Upper lobe of left lung (tissue), 6 donors: ENCODE results near the gene LMO7. TPM values are rescaled to one million over a fixed set of nuclear protein-coding genes. Genes with fewer than 3 reads are reported as not detected.

Experiments
- ATAC-seq, 2 donors: fragments of 200-7000 bp; cut with Tn5 transposase; one replicate each; pipeline ENCODE4 v1.9.1; 2022; ENCODE audit warnings: mild to moderate bottlenecking in 2 of 2, moderate library complexity in 2 of 2; ENCODE audit not compliant: low FRiP score in 2 of 2
- DNase-seq, 2 donors: peaks; one replicate each; pipeline ENCODE4 v3.0.0-alpha.2; 2019 to 2020
- H3K27ac ChIP-seq, 4 donors: fragments of 200-600 bp; sonication (generic); one replicate each; pipeline ENCODE4 v1.5.1; 2016 to 2019
- H3K27me3 ChIP-seq, 4 donors: fragments of 200-600 bp; sonication (generic); one replicate each; pipeline ENCODE4 v1.5.1; 2017 to 2019
- H3K36me3 ChIP-seq, 4 donors: fragments of 200-600 bp; sonication (generic); one replicate each; pipeline ENCODE4 v1.5.1; 2016 to 2019
- H3K4me1 ChIP-seq, 4 donors: fragments of 200-600 bp; sonication (generic); one replicate each; pipeline ENCODE4 v1.5.1; 2018 to 2019
- H3K4me3 ChIP-seq, 4 donors: fragments of 200-600 bp; sonication (generic); one replicate each; pipeline ENCODE4 v1.5.1; 2017 to 2019; ENCODE audit warnings: mild to moderate bottlenecking in 2 of 4, moderate library complexity in 1 of 4
- H3K9me3 ChIP-seq, 4 donors: fragments of 200-600 bp; sonication (generic); one replicate each; pipeline ENCODE4 v1.5.1; 2018 to 2019
- CTCF ChIP-seq, 6 experiments: fragments of 450-650 bp in 4 of 6; fragments of 200-600 bp in 2 of 6; sonication (generic) in 2 of 6; IDR thresholded peaks; one replicate each; pipeline ENCODE4 v1.5.1; 2016 to 2019; ENCODE audit warnings: antibody characterized with exemption in 6 of 6
- EP300 ChIP-seq, 4 donors: sonication (generic); formaldehyde crosslinking; IDR thresholded peaks; one replicate each; pipeline ENCODE4 v1.5.1; 2017; ENCODE audit warnings: antibody characterized with exemption in 4 of 4, control low read depth in 2 of 4
- POLR2A ChIP-seq, 4 donors: fragments of 450-650 bp; IDR thresholded peaks; one replicate each; pipeline ENCODE4 v1.5.1; 2016 to 2017; ENCODE audit warnings: antibody characterized with exemption in 4 of 4, mild to moderate bottlenecking in 2 of 4
- POLR2AphosphoS5 ChIP-seq, 2 donors: sonication (generic); formaldehyde crosslinking; IDR thresholded peaks; one replicate each; pipeline ENCODE4 v1.5.1; 2017; ENCODE audit warnings: antibody characterized with exemption in 2 of 2
- WGBS, 2 donors: methylation state at CpG; one replicate each; pipeline ENCODE4 v1.1.5; 2017 to 2018; 5-methylcytosine and 5-hydroxymethylcytosine counted together
- total RNA-seq, 6 donors: library from RNA; depleted of rRNA in 4 of 6; stranded (reverse); fragments of >200 nt in 4 of 6; gene quantifications; one replicate each; pipeline versions ENCODE4 v1.1.0 to v1.2.1, GENCODE V29; 2016 to 2021
- donor health status: DM: no; HTN: no; CAD: no; lungs with moderate emphysema.
- donor health status: DM: no; HTN: yes; CAD: no; lungs with severe emphysema.

LMO7 gene
- total RNA-seq, 6 donors from 2014 or later, result 327 to 1,155 (median 811) TPM

- H3K4me3 ChIP-seq, result no peak overlapping the region
- H3K4me1 ChIP-seq, result peaks cover under 1 to 37% (median 18%) of the 10 kb centered on the region in 4 donors
- WGBS, 2 donors, result 89 to 91% methylated on average over 1 of the region's 1 CpG
- no peak for ATAC-seq
- H3K36me3 ChIP-seq, result peaks cover 0 to 12% (median 0%) of the 10 kb centered on the region in 4 donors
- no peaks in the 10 kb centered on the region for H3K9me3 ChIP-seq
- H3K27me3 ChIP-seq, result no peaks in the 10 kb centered on the region
- TF ChIP-seq POLR2A (IDR thresholded peaks at IDR 0.05) (no peak), CTCF (IDR thresholded peaks at IDR 0.05) (no peak), POLR2AphosphoS5 (IDR thresholded peaks at IDR 0.05) (no peak), EP300 (IDR thresholded peaks at IDR 0.05) (no peak)
- DNase-seq, result no peak
- H3K27ac ChIP-seq, result no peak overlapping the region
Observed at GRCh38 chr13:75794663-75795062, 158.5 kb downstream of the LMO7 start.

DNA sequence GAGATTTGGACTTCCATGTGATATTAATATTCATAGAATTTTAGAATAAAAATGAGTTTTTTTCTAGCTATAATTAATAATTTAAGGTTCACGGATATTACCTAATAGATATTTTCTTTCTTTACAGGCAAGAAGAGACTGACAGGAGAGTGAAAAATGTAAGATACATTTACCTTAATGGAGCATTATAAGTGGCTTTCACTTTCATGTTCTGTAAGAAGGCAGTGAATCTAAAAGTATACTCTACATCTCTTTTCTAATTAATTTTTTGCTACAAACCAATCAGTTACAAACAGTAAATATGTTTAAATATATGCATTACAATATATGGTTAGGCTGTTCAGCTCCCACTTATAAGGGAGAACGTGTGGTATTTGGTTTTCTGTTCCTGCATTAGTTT is 159.1 kb downstream of the LMO7 start:
- Histone ChIP-seq H3K4me3 (no peak overlapping the region), H3K36me3 (peaks cover 0 to 12% (median 0%) of the 10 kb centered on the region in 4 donors), H3K27me3 (no peaks in the 10 kb centered on the region), H3K4me1 (peaks cover 0 to 31% (median 13%) of the 10 kb centered on the region in 4 donors), H3K27ac (no peak overlapping the region), H3K9me3 (no peaks in the 10 kb centered on the region)
- 81 to 89% methylated on average over 2 of the region's 2 CpGs for WGBS, 2 donors
- TF ChIP-seq POLR2A (IDR thresholded peaks at IDR 0.05), result no peak
- TF ChIP-seq EP300 (IDR thresholded peaks at IDR 0.05), result no peak
- TF ChIP-seq CTCF (IDR thresholded peaks at IDR 0.05), result no peak
- no peak for TF ChIP-seq POLR2AphosphoS5 (IDR thresholded peaks at IDR 0.05)
- DNase-seq, result no peak
- ATAC-seq, result no peak

GRCh38 chr13:75796825-75797224 is 160.7 kb downstream of the LMO7 start:
- ATAC-seq (no peak), DNase-seq (no peak)
- TF ChIP-seq POLR2A (IDR thresholded peaks at IDR 0.05), result no peak
- Histone ChIP-seq H3K4me3 (no peak overlapping the region), H3K9me3 (no peaks in the 10 kb centered on the region), H3K27me3 (no peaks in the 10 kb centered on the region), H3K4me1 (peaks cover 0 to 26% (median 12%) of the 10 kb centered on the region in 4 donors), H3K27ac (peak overlapping the region in 2 of 4 donors; percentile 3 to 35), H3K36me3 (peaks cover 0 to 15% (median 2%) of the 10 kb centered on the region in 4 donors)
- 89 to 92% methylated on average over 5 of the region's 5 CpGs for WGBS, 2 donors

- Histone ChIP-seq H3K27me3 (no peaks in the 10 kb centered on the region), H3K4me3 (no peak overlapping the region), H3K36me3 (peaks cover 0 to 15% (median 2%) of the 10 kb centered on the region in 4 donors), H3K9me3 (no peaks in the 10 kb centered on the region), H3K27ac (peak overlapping the region in 2 of 4 donors; percentile 3 to 35), H3K4me1 (peaks cover 0 to 22% (median 9%) of the 10 kb centered on the region in 4 donors)
- ATAC-seq, result no peak
- TF ChIP-seq CTCF (IDR thresholded peaks at IDR 0.05) (no peak), POLR2AphosphoS5 (IDR thresholded peaks at IDR 0.05) (no peak), EP300 (IDR thresholded peaks at IDR 0.05) (no peak), POLR2A (IDR thresholded peaks at IDR 0.05) (no peak)
- no peak for DNase-seq
- 77% methylated on average over 2 of the region's 2 CpGs for WGBS, 2 donors
Observed at GRCh38 chr13:75797239-75797638, 161.1 kb downstream of the LMO7 start.

DNA sequence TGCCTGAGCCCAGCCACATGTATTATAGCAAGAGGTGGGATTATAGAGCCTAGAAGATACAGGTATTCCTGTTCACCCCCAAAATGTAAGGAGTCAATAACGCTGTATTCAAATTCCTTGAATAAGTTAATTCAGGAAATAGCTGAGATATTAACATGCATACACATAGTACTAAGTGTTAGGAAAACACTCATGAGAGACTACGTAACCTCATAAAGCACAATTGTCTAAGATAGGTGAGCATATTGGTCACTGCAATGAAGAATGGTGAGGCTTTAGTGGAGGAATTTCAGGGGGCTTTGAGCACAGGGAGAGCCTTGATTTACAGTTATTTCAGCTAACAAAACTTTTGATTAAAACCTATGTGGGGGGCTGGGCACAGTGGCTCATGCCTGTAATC is 161.6 kb downstream of the LMO7 start:
- 72 to 80% methylated on average over 2 of the region's 2 CpGs for WGBS, 2 donors
- TF ChIP-seq POLR2AphosphoS5 (IDR thresholded peaks at IDR 0.05), result no peak
- no peak for TF ChIP-seq POLR2A (IDR thresholded peaks at IDR 0.05)
- no peak for TF ChIP-seq EP300 (IDR thresholded peaks at IDR 0.05)
- TF ChIP-seq CTCF (IDR thresholded peaks at IDR 0.05), result no peak

More for the DNA sequence above, 161.6 kb downstream of the LMO7 start:
- peaks cover 0 to 15% (median 2%) of the 10 kb centered on the region in 4 donors for H3K36me3 ChIP-seq
- H3K27ac ChIP-seq, result peak overlapping the region in 2 of 4 donors; percentile 11 to 28
- H3K27me3 ChIP-seq, result no peaks in the 10 kb centered on the region
- DNase-seq (no peak), ATAC-seq (no peak)
- H3K4me3 ChIP-seq, result no peak overlapping the region
- H3K9me3 ChIP-seq, result no peaks in the 10 kb centered on the region
- H3K4me1 ChIP-seq, result peaks cover 0 to 17% (median 10%) of the 10 kb centered on the region in 4 donors
